ENCODE data around the gene BCAN.
"Not testable (repeated sequence)": the region's sequence is repeated elsewhere in the genome, so short reads cannot be mapped to it uniquely, and the experiment has no call there.

BCAN gene

DNA sequence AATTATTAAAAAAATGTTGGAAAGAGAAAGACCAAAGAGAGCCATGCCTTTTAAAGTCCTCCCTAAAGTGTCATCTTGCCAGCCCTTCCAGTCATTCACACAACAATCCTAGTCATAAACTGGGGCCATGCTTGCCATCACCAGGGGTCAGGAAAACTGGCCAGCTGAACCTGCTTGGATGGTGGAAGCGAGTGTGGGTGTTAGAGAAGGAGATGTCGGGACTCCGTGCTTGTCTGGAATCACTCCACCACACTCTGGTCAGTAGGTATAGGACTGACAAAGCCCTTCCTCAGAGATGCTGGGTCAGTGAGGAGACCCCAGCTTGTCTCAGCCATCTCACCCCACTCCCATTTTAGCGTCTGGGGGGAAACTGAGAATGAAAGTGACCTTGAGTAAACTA lies 26.0 kb upstream of the BCAN start:
- no peak for DNase-seq (ENCODE audit: low read depth in 2 of 2, low spot score in 1 of 2)

DNA sequence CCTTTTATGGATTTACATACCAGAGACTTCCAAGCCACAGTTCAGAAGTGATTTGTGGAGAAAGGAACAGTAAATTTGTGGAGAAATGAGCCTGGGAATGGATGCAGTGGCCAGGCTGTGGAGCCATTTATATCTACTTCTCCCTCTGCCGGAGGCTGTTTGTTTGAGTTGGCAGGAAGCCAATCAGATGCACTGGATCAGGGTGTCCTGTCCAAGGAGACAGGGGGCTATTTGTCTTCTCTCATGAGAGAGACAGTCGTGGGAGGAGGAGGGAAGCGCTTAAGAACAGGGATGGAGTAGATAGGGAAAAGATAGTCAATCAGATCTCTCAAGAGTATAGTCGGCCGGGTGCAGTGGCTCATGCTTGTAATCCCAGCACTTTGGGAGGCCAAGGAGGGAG lies 25.5 kb upstream of the BCAN start:
- no peak for DNase-seq (ENCODE audit: low read depth in 2 of 2, low spot score in 1 of 2)

DNA sequence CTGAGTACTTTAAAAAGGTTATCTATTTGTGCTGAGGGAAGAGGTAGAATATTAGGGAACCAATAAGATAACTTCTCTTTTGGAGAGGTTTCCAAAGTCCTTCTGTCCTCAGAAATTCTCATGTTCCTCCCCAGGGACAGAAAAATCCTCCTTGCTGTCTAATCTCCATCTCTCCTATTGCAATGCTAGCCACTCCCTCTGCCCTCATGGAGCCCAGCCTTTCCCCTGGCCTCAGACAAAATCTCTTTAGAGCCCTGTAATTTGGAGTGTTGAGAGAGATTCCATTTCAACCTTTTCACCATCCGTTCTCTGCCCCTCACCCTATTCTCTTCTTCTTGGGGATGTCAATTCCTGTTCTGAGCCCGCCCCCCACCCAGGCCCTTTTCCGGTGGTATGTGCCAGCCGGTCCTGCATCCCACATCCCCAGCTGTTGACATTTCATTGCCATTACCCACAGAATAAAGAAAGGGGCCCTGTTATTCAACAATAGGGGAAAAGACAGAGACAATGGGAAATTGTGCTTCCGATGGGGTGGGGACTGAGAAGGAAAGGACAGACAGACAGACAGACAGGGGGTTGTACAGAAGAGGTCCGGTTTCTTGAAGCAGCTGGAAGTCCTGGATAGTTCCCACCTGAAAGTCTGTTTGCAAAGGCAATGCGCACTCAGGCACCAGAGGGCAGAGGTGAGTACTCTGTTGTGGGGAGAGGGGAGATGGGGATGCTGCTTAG lies 22.9 kb upstream of the BCAN start, which contains the start of gene HAPLN2:
TSS of gene HAPLN2 (plus strand) at position 563 of the 729 bp plus-strand sequence. CDS start 4,076 bp downstream, outside the sequence.
- no peak for DNase-seq (ENCODE audit: low read depth in 2 of 2, low spot score in 1 of 2)

DNA sequence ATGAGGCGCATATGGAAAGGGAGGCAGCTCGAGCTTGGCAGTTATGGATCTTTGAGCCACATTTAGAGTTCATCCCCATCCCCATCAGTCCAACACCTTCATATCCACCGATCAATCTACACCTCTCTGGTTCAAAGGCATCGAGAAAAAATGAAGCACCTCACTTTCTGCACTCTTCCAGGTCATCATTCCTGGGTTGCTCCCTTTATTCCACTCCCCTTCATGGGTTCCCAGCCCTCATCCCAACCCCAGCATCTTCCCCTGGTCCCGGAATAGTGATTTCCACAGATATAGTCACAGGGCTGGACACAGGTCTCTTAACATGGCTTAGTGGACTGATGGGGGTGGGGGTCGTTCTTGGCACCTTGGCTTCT lies 22.3 kb upstream of the BCAN start:
- DNase-seq (ENCODE audit: low read depth in 2 of 2, low spot score in 1 of 2), result no peak

DNA sequence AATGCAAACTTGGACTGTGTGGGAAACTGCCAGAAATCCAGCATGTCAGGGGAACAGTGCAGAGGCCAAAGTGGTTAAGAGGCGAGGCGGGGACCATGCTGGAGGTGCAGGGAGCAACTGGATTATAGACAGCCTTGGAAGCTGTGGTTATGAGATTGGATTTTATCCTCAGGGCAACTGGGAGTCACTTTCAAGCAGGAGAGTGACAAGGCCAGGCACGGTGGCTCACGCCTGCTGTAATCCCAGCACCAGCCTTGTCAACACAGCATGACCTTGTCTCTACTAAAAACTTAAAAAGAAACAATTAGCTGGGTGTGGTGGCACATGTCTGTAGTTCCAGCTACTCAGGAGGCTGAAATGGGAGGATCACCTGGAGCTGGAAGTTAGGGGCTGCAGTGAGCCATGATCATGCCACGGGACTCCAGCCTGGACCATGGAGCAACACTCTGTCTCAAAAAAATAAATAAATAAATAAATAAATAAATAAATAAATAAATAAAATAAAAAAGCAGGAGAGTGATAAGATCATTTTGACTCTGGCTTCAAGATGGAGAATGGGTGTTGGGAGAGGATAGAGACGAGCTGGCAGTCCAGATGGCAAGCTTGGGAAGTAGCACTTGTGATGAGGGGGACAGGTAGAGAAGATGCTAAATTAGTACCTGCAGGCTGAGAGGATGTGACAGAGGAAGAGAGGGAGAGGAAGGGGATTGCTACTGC lies 19.2 kb upstream of the BCAN start:
- DNase-seq (ENCODE audit: low read depth in 2 of 2, low spot score in 1 of 2), result no peak

DNA sequence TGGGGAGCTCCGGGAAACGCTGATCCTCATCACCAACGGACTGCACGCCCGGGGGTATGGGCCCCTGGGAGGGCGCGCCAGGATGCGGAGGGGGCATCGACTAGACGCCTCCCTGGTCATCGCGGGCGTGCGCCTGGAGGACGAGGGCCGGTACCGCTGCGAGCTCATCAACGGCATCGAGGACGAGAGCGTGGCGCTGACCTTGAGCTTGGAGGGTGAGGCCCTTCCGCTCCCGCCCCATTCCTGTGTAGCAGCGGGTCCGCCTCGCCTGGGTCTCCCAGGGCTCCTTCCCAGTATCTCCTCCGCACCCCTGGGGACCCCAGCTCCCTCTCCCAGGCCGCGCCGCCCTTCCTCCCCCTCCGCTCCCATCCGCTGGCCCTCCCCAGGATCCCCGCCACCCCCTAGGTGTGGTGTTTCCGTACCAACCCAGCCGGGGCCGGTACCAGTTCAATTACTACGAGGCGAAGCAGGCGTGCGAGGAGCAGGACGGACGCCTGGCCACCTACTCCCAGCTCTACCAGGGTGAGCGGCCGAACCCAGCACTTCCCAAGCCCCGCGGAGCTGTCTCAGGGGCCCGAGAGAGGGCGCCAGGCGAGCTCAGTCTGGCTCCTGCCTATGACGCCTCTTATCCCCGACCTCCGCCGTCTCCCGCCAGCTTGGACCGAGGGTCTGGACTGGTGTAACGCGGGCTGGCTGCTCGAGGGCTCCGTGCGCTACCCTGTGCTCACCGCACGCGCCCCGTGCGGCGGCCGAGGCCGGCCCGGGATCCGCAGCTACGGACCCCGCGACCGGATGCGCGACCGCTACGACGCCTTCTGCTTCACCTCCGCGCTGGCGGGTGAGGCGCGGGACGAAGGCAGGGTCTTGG lies 17.7 kb upstream of the BCAN start:
- no peak for DNase-seq (ENCODE audit: low read depth in 2 of 2, low spot score in 1 of 2)

DNA sequence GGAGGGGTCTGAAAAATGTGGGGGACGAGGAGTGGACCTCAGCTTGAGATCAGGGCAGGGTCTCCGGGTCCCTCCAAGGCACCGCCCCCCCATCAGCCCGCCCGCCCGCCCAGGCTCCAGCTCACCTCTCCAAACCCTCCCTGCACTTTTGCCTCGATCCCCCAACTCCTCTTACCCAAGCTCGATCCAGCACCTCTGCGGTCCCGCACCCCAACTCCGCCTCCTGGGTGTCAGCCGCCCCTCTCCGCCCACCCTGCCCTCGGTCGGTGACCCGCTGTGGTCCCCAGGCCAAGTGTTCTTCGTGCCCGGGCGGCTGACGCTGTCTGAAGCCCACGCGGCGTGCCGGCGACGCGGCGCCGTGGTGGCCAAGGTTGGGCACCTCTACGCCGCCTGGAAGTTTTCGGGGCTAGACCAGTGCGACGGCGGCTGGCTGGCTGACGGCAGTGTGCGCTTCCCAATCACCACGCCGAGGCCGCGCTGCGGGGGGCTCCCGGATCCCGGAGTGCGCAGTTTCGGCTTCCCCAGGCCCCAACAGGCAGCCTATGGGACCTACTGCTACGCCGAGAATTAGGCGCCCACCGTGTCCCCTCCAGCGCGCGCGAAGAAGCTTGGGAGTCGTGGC lies 17.0 kb upstream of the BCAN start:
- DNase-seq (ENCODE audit: low read depth in 2 of 2, low spot score in 1 of 2), result no peak

DNA sequence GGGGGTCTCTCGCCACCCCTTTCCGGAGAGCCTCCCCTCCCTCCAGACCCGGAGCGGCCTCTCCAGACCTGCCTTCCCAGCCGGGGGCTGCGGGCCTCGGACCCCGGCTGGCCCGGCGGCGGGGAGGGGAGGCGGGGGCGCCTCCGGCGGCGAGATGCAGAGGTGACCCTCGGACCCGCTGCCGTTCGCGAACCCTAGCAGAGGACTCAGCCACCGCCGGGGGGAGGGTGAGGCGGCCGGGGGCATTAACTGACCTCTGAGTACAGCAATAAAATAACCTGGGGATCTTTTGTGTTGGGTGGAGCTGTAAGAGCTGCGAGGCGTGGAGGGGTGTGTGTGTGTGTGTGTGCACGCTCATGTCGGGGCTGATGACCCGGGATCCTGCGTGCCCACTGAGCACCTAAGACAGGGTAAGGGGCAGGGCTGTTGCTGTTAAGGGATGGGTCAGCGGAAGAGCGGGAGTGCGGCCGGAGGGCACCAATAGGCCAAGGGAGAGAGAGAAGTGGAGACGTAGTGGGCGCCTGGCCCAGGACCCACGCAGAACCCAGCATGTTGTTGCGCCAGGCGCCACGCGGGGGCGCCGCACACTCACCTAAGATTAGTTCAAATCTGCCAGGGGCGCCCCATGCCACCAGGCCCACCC lies 16.4 kb upstream of the BCAN start:
- peak; percentile 40 to 45 for DNase-seq (ENCODE audit: low read depth in 2 of 2, low spot score in 1 of 2)

DNA sequence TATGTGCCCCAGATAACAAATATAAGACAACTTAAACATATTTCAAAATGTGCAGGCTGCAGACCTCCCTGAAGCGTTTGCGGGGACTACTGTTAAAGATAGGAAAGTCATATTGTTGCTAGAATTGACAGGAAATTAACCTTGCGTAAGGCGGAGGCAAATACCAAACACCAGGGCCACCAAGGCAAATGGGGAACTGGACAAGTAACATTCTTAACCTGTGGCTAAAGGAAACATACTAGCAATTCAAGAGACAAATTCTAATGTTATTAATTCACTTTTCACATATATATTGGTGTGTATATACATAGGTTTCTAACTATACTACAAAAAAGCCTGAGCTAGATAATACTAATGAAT lies 15.9 kb upstream of the BCAN start:
- DNase-seq (ENCODE audit: low read depth in 2 of 2, low spot score in 1 of 2), result no peak

DNA sequence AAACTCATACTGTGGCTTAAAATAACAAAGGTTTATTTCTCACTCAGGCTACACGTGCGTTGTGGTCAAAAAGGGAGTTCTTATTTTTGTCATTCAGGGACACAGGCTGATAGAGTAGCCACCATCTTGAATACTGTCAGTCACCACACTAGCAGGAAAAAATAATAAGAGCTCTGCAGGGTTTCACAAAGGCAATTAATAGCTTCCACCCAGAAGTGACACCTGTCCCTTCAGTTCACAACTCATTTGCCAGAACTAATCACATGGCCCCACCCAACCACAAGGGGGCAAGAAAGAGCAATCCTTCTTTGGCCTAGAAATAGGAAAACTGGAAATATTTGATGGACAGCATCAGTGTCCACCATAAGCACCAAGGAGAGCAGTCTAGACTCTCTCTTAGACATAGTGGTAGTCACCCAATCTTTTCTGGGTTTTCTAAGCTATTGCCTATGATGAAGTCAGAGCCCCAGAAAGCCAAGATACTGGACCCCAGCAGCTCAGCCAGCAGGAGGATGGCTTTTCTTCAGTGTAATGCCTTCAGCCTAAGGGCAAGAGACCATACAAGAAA lies 14.5 kb upstream of the BCAN start:
- DNase-seq (ENCODE audit: low read depth in 2 of 2, low spot score in 1 of 2), result no peak

DNA sequence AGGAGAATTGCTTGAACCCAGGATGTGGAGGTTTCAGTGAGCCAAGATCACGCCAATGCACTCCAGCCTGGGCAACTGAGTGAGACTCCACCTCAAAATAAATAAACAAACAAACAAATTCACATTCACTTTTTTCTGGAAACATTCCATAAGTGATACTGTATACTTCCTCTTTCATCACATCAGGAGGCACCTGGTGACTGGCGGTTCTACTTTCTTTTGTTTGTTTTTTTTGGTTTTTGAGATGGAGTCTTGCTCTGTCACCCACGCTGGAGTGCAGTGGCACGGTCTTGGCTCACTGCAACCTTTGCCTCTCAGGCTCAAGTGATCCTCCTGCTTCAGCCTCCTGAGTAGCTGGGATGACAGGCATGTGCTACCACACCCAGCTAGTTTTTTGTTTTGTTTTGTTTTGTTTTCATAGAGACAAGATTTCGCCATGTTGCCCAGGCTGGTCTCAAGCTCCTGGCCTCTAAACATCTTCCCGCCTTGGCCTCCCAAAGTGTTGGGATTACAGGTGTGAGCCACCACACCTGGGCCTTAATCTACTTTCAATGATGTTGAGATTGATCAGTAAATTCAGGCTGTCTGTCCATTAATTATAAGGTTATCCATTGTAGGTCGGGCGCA lies 12.0 kb upstream of the BCAN start:
- no peak for DNase-seq (ENCODE audit: low read depth in 2 of 2, low spot score in 1 of 2)

DNA sequence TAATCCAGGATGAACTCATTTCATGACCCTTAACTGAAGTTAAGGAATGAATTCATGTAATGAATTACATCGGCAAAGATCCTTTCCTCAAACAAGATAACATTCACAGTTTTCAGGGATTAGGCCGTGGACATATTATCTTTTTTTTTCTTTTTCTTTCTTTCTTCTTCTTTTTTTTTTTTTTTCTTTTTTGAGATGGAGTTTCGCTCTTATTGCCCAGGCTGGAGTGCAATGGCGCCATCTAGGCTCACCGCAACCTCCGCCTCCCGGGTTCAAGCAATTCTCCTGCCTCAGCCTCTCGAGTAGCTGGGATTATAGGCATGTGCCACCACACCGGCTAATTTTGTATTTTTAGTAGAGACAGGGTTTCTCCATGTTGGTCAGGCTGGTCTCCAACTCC lies 10.8 kb upstream of the BCAN start:
- DNase-seq (ENCODE audit: low read depth in 2 of 2, low spot score in 1 of 2), result not testable (repeated sequence)

DNA sequence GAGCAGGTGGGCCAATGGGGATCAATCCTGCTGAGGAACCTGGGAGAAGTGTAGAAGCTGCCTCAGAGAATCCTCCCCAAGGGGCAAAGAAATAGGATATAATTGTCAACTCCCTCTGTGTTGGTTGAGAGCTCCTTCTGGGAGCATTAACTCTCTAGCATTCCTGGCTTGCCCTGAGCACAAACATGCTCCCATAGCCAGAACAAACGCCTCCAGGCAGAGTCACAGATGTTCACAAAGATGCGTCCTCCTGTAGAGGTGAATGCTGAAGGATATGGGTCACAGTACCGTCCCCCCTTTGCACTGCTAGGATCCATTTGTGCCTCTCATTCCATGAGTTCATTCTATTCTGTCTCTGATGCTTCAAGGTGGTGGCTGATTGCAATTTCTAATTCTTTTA lies 9.6 kb upstream of the BCAN start:
- DNase-seq (ENCODE audit: low read depth in 2 of 2, low spot score in 1 of 2), result no peak

DNA sequence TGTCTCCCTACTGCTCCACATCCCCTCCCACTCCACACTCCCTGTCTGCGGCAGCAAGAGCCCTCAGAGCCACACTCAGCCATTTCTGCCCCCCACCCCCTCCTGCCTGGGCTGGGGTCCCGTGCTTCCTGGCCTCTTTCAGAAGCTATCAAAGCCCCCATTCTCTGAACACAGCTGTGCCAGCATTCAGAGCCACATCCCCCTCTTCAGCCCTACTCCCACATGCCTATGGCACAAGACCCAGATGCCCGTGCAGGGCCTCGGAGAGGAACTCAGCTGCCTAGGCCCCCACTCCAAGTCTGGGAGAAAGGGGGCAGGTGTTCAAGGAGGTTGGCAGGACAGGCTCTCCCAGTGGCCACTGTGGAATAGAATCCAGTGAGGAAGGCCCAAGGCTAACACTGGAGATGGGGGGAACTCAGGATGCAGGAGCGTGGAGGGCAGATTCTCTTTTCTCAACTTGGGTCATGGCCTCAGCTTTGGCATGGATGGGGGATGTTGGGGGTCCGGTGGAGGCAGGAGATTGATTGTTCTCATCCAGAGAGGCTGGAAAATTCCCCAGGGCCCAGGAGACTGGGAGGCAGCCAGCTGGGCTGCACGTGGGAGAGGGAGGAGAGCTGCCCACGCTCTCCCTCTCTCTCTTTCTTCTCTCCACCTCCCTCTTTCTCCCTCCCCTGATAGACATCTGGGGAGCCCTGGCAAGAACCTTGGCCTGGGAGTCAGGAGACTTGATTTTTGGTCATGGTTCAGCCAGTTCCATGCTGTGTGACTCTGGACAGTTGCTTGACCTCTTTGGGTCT lies 3.5 kb upstream of the BCAN start:
- DNase-seq (ENCODE audit: low read depth in 2 of 2, low spot score in 1 of 2), result no peak

DNA sequence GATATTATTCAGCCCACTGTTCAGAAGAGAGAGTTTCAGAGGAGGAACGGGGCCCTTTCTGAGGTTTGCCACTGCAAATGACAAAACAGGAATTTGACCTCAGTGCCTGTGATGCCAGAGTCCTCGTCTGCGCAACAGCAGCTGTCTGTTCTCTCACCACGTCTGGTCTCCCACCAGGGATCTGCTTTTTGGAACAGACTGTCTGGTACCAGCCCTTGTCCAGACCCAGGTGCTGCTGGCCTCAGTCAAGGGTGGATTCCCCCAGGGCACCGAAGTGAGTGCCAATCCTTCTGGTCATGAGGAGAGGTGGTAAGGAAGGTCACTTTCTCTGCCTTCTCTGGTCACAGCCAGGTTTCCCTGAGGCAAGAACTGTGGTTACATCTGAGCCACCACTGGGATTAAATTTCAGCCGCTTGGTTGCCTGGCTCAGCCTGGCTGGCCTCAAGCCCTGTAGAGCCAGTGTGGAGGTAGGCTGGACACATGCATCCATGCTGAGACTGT lies 2.3 kb upstream of the BCAN start:
- no peak for DNase-seq (ENCODE audit: low read depth in 2 of 2, low spot score in 1 of 2)

DNA sequence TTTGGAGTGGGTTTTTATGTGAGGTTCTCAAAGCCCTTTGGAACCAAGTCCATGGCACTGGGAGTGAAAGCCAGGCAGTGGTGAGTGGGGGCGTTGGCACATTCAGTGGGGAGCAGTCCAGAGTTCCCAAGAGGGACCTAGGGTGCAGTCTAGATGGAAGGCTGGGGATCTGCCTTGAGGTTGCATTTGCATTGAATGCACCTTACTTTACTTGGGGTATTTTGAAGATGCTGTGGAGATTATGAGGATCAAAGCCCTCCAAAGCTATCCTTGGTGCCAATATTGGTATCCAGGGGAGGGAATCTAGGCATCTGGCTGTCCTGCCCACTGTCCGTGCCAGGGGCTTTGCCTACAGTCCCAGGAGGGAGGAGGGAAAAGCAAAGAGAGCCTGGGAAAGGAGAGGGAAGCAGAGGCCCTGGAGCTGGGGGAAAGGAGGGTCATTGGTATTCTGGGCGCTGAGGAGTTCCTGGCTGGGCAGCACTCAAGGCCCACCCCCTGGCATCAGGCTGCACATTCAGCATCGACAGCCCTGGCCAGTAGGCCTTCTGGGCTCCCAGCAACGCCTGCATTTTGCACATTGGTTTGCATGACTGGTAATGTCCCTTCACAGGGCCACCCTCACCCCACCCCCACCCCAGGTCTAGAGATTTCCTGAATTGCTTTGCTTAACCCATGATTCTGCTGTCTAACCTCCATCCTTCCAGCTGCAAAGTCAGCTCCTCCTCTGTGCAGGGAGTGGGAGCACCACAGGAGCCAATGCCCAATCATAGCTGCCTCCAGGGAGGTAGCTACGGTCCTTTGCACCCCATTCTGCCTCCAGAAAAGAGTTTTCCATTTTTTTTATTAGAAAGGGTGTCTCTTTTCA lies 843 bp upstream of the BCAN start:
- no peak for DNase-seq (ENCODE audit: low read depth in 2 of 2, low spot score in 1 of 2)

DNA sequence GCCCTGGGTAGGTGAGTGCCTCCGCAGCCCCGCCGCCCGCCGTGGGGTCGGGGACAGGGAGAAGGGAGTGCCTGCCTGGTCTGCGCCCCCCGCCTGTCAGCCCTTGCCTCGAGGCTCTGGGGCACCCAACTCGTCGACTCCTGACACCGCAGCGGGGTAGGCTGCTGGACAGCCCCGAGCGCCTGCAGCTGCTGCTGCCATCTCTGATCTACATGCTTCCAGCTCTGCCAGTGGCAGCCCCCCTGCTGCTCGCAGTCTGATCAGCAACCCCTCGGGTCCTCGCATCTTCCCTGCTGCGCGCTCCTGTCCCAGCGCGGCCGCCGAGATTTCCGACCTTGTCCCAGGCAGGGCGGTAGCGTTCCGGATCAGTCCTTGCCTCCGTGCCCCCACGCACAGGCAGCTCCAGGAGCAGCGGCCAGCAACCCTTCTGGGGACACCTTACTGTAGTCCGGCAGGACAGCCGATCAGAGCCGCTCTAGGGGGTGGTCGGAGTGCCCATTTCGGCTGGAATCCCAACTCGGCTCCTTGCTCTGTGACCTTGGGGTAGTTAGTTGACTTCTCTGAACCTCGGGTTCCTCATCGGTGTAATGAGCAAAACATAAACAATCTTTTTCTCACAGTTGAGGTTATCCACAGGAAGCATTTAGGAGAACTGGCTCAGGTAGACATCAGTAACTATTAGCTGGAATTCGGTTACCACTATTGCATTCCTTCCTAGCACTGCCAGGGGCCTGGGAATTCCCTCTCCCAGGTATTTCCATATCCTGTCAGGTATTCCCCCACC lies 540 bp downstream of the BCAN start:
- DNase-seq (ENCODE audit: low read depth in 2 of 2, low spot score in 1 of 2), result no peak
